K562 (cell line): Measurements from ENCODE around the gene MDP1. TPM values are rescaled to one million over a fixed set of nuclear protein-coding genes. Genes with fewer than 3 reads are reported as not detected.

Source experiments
- ATAC-seq: fragments of 200-7000 bp; cut with Tn5 transposase; 3 replicates; pipeline ENCODE4 v1.9.1; 2020; ENCODE audit warnings: moderate library complexity
- BruUV-seq: library from RNA; stranded (reverse); fragments of 400-500 nt; replicated peaks from 2 replicates; lab custom pipeline; 2021; lab: Mats Ljungman, UMichigan
- CTCF ChIA-PET: fragments of 300-600 bp; formaldehyde crosslinking; extraction: SDS; loops from one replicate; lab custom pipeline; 2021; ENCODE audit warnings: low intra/inter-chr PET ratio; lab: Yijun Ruan, JAX
- POLR2A ChIA-PET: fragments of 300-600, 350-650 bp; sonication (Branson Sonifier 250); formaldehyde crosslinking; extraction: SDS; loops from one replicate; lab custom pipeline; 2021; ENCODE audit warnings: antibody characterized with exemption, inconsistent platforms; lab: Yijun Ruan, JAX
- DNase-seq, 4 experiments: peaks; one replicate each; pipeline versions ENCODE4 v3.0.0 to v3.0.0-alpha.2; 2011 to 2018; ENCODE audit warnings: low spot score in 3 of 4, mixed read lengths in 3 of 4; ENCODE audit errors: extremely low read depth in 1 of 4
- FAIRE-seq: peaks from 2 replicates; lab custom pipeline; 2011; peaks lifted over from hg19 to GRCh38; lab: Jason Lieb, UNC
- H2AFZ ChIP-seq: 2 replicates; pipeline ENCODE4 v1.6.0; 2011; ENCODE audit warnings: low read depth, low read length, control low read depth, inconsistent platforms
- H3K27ac ChIP-seq: fragments of 200-600 bp; 3 replicates; pipeline ENCODE4 v1.8.0; 2011; ENCODE audit warnings: low read depth, mild to moderate bottlenecking, control low read depth, inconsistent platforms, low read length, moderate library complexity, mixed read lengths; ENCODE audit errors: extremely low read depth
- H3K27me3 ChIP-seq, 2 experiments: fragments of 300-600 bp in 1 of 2; 2 replicates in 1 of 2; 3 replicates in 1 of 2; pipeline versions ENCODE4 v1.6.0 to v1.8.0; 2011; ENCODE audit warnings: inconsistent platforms in 2 of 2, low read length in 2 of 2, mild to moderate bottlenecking in 1 of 2, mixed read lengths in 1 of 2, moderate library complexity in 1 of 2; ENCODE audit not compliant: control insufficient read depth in 2 of 2, insufficient read depth in 2 of 2
- H3K36me3 ChIP-seq: fragments of 300-600 bp; 3 replicates; pipeline ENCODE4 v1.8.0; 2011; ENCODE audit warnings: mild to moderate bottlenecking, low read length, inconsistent platforms; ENCODE audit not compliant: control insufficient read depth, insufficient read depth
- H3K4me1 ChIP-seq, 2 experiments: fragments of 200-600 bp in 1 of 2; replicated peaks in 1 of 2; 2 replicates in 1 of 2; 3 replicates in 1 of 2; pipeline versions ENCODE4 v1.5.1 to v1.8.0; 2011; ENCODE audit warnings: inconsistent platforms in 2 of 2, low read length in 2 of 2, mild to moderate bottlenecking in 1 of 2, mixed read lengths in 1 of 2, moderate library complexity in 1 of 2; ENCODE audit not compliant: control insufficient read depth in 2 of 2, insufficient read depth in 2 of 2
- H3K4me2 ChIP-seq: 2 replicates; pipeline ENCODE4 v1.6.1; 2011; ENCODE audit warnings: low read length, control low read depth, inconsistent platforms, mixed read lengths; ENCODE audit not compliant: insufficient read depth
- H3K4me3 ChIP-seq: fragments of 200-600 bp; sonication (generic), shearing (Covaris generic); 2 replicates; pipeline ENCODE4 v1.5.1; 2016; ENCODE audit warnings: control low read depth, inconsistent platforms
- H3K79me2 ChIP-seq: fragments of 200-600 bp; 3 replicates; pipeline ENCODE4 v1.8.0; 2011; ENCODE audit warnings: low read length, inconsistent platforms; ENCODE audit not compliant: control insufficient read depth, insufficient read depth
- H3K9ac ChIP-seq, 2 experiments: 2 replicates each; pipeline versions ENCODE4 v1.6.0 to v1.6.1; 2011; ENCODE audit warnings: low read depth in 2 of 2, low read length in 2 of 2, control low read depth in 1 of 2, inconsistent platforms in 1 of 2, mild to moderate bottlenecking in 1 of 2, mixed read lengths in 1 of 2; ENCODE audit not compliant: insufficient read depth in 1 of 2
- H3K9me1 ChIP-seq: one replicate; pipeline ENCODE4 v1.6.0; 2011; ENCODE audit warnings: inconsistent platforms, mild to moderate bottlenecking, low read length, moderate library complexity; ENCODE audit not compliant: control insufficient read depth, insufficient read depth
- H3K9me3 ChIP-seq: replicated peaks from 2 replicates; pipeline ENCODE4 v1.5.1; 2011; ENCODE audit warnings: low read depth, low read length, inconsistent platforms; ENCODE audit not compliant: control insufficient read depth, insufficient read depth
- H4K20me1 ChIP-seq: replicated peaks from 2 replicates; pipeline ENCODE4 v1.6.1; 2011; ENCODE audit warnings: low read length, inconsistent platforms, mixed read lengths; ENCODE audit not compliant: control insufficient read depth, insufficient read depth
- HDAC8 ChIP-seq: fragments of 450-650 bp; IDR thresholded peaks from 2 replicates; pipeline ENCODE4 v1.6.1; 2016; ENCODE audit warnings: mild to moderate bottlenecking, missing genetic modification characterization, moderate library complexity, missing compliant biosample characterization
- KAT8 ChIP-seq: fragments of 450-650 bp; IDR thresholded peaks from 2 replicates; pipeline ENCODE4 v1.6.1; 2016; ENCODE audit warnings: low read depth, mild to moderate bottlenecking
- MAZ ChIP-seq, 2 experiments: fragments of 450-650 bp in 1 of 2; sonication (generic) in 1 of 2; formaldehyde crosslinking; IDR thresholded peaks in 1 of 2; conservative IDR thresholded peaks in 1 of 2; 2 replicates each; pipeline versions ENCODE4 v1.4.0 to v1.5.0; 2020; ENCODE audit warnings: mild to moderate bottlenecking in 1 of 2, missing genetic modification reagents in 1 of 2
- POLR2A ChIP-seq: fragments of 450-650 bp; conservative IDR thresholded peaks from 2 replicates; pipeline ENCODE4 v1.6.1; 2016
- SMARCA4 ChIP-seq: fragments of 450-650 bp; IDR thresholded peaks from 2 replicates; pipeline ENCODE4 v1.6.1; 2016
- SMC3 ChIP-seq: conservative IDR thresholded peaks from 2 replicates; pipeline ENCODE4 v1.6.1; 2011; ENCODE audit warnings: low read depth, low read length, improper control_type of control experiment; ENCODE audit not compliant: insufficient read depth
- SOX6 ChIP-seq: fragments of 450-650 bp; IDR thresholded peaks from 2 replicates; pipeline ENCODE4 v1.6.1; 2014; ENCODE audit warnings: mild to moderate bottlenecking
- TARDBP ChIP-seq: fragments of 450-650 bp; IDR thresholded peaks from 2 replicates; pipeline ENCODE4 v1.6.1; 2016
- ZNF696 ChIP-seq: fragments of 250-450 bp; sonication (Bioruptor Pico); conservative IDR thresholded peaks from 2 replicates; pipeline ENCODE4 v1.4.0; 2020; ENCODE audit warnings: mild to moderate bottlenecking, moderate library complexity
- WGBS: fragments of 100-300 bp; shearing (Covaris generic); methylation state at CpG from one replicate; pipeline ENCODE4 v1.1.6; 2016; ENCODE audit warnings: low coverage, mixed read lengths; ENCODE audit not compliant: insufficient coverage; ENCODE audit errors: missing lambda C conversion rate; 5-methylcytosine and 5-hydroxymethylcytosine counted together
- in situ Hi-C: fragments of 300-500 bp; cut with MboI; formaldehyde crosslinking; loops from 4 replicates; pipeline ENCODE4 v1.15.0; 2018; ENCODE audit warnings: inconsistent platforms, mixed read lengths
- intact Hi-C: fragments of 100-400 bp; cut with micrococcal nuclease; formaldehyde crosslinking; loops from 2 replicates; pipeline ENCODE4 v1.14.2; 2022
- polyA plus RNA-seq, 8 experiments: library from polyadenylated mRNA; depleted of rRNA in 4 of 8; stranded (reverse) in 5 of 8; unstranded in 3 of 8; fragments of >200 nt; fragmentation: Nextera tagmentation in 2 of 8; fragmentation: Illumina TruSeq in 1 of 8; extraction: Ambion mirVana in 2 of 8; extraction: Trizol in 1 of 8; gene quantifications; 2 replicates each; pipeline versions ENCODE4 v1.2.1 to v1.2.3, GENCODE V29; 2011 to 2014; ENCODE audit warnings: inconsistent platforms in 1 of 8, missing spikeins in 1 of 8
- total RNA-seq, 7 experiments: library from RNA; depleted of rRNA in 6 of 7; stranded (reverse); fragments of >200 nt in 6 of 7; fragmentation: Illumina TruSeq in 2 of 7; extraction: Trizol in 2 of 7; gene quantifications; 2 replicates each; pipeline versions ENCODE4 v1.2.1 to v1.2.3, GENCODE V29; 2011 to 2021; ENCODE audit warnings: low replicate concordance in 1 of 7
- TF ChIP-seq, protein P1 (sequence below): IDR thresholded peaks from 3 replicates; pipeline ENCODE4 v1.6.1; 2011; ENCODE audit warnings: borderline replicate concordance, mild to moderate bottlenecking, moderate library complexity; ENCODE audit not compliant: insufficient read length; ENCODE audit errors: extremely low read depth
- TF ChIP-seq, protein P2 (sequence below): sonication (generic); formaldehyde crosslinking; IDR thresholded peaks from 2 replicates; pipeline ENCODE4 v1.8.0; 2022; ENCODE audit warnings: missing genetic modification reagents, mild to moderate bottlenecking, borderline replicate concordance

MDP1 gene
- total and polyA plus RNA-seq, 9 of the 15 experiments (the other 6 are each of a cell fraction or from before 2014, with no cell fraction given) = 2.7 to 29.6 (median 11.0) TPM

DNA sequence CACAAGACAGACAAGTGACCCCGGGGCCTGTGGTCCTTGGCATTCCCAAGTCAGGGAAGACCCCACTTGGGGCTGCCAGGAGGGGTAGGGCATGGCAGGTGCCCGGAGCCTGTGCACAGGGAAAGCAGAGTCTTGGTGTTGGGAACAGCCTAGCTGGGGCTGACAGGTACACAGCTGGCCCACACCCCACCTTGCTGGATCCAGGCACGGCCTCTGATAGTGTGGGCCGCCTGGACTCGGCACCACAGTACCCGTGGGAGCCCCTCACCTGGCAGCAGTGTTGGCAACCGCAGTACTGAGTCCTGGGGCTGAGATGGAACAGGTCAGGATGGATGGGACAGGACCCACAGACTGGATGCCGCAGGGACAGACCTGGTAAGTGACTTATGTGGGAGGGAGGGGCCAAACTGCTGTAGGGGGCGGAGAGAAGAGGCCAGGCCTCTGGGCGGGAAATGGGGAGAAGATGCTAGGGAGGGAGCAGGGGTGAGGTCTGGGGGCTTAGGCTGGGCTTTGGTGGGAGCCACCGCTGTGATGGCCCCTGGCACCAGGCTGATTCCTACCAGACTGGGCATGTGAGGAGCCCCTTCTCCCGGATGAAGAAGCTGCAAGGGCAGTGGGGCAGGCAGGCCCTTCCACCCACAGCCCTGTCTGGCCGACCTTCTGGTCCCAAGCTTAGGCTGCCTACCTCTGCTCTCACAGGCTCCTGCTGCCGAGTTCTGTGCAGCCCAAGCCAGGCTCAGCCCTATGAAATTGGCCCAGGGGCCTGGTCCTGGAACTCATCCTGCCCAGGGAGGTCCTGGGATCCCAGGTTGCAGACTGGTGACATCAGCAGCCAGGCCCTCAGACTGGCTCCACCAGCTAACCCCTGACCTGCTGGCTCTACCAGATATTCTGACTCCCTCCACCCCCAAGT lies 47.2 kb upstream of the MDP1 start, which contains the start of gene TGM1:
Gene TGM1 (minus strand): TSS at position 357 of the 913 bp plus-strand sequence. CDS start 825 bp downstream, outside the sequence.
- in situ Hi-C loops = no loop called here
- Histone ChIP-seq H3K4me3 (no peak within 1 kb of the TSS), H3K4me2 (no peak within 1 kb of the TSS), H3K4me1 (peaks cover 0 to 47% of the 10 kb centered on the region in 2 experiments; a peak in 3 of 5 replicates), H3K9ac (peak within 1 kb of the TSS in 1 of 2 experiments; percentile 58; a peak in 2 of 4 replicates), H4K20me1 (no peaks in the 10 kb centered on the region), H3K9me3 (no peaks in the 10 kb centered on the region), H2AFZ (no peak within 1 kb of the TSS), H3K27ac (no peak within 1 kb of the TSS), H3K9me1 (no peaks in the 10 kb centered on the region), H3K27me3 (no peaks in the 10 kb centered on the region), H3K36me3 (no peaks in the 10 kb centered on the region), H3K79me2 (no peaks in the 10 kb centered on the region)
- CTCF ChIA-PET = no interaction called here
- ATAC-seq (peak; percentile 76), DNase-seq (peak in 1 of 4 experiments; percentile 14), FAIRE-seq (no peak)
- intact Hi-C loops = no loop called here
- POLR2A ChIA-PET = interaction anchor here (0.7 to 1.6 kb wide), 7 partner anchors 11 to 174 kb away, joined by 3 to 5 read pairs (median 4); no protein-coding TSS in a partner anchor
- TF ChIP-seq TARDBP (no peak), SOX6 (no peak), SMC3 (no peak), POLR2A (no peak), ZNF696 (CRISPR knock-in tag) (no peak), MAZ (CRISPR knock-in tag; conservative IDR thresholded peaks at IDR 0.05 in 1 of 2, IDR thresholded peaks at IDR 0.05 in 1 of 2) (no peak), SMARCA4 (no peak), KAT8 (no peak), HDAC8 (tag) (no peak)
- TF ChIP-seq, protein P1, sequence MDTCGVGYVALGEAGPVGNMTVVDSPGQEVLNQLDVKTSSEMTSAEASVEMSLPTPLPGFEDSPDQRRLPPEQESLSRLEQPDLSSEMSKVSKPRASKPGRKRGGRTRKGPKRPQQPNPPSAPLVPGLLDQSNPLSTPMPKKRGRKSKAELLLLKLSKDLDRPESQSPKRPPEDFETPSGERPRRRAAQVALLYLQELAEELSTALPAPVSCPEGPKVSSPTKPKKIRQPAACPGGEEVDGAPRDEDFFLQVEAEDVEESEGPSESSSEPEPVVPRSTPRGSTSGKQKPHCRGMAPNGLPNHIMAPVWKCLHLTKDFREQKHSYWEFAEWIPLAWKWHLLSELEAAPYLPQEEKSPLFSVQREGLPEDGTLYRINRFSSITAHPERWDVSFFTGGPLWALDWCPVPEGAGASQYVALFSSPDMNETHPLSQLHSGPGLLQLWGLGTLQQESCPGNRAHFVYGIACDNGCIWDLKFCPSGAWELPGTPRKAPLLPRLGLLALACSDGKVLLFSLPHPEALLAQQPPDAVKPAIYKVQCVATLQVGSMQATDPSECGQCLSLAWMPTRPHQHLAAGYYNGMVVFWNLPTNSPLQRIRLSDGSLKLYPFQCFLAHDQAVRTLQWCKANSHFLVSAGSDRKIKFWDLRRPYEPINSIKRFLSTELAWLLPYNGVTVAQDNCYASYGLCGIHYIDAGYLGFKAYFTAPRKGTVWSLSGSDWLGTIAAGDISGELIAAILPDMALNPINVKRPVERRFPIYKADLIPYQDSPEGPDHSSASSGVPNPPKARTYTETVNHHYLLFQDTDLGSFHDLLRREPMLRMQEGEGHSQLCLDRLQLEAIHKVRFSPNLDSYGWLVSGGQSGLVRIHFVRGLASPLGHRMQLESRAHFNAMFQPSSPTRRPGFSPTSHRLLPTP = no peak
- TF ChIP-seq, protein P2, sequence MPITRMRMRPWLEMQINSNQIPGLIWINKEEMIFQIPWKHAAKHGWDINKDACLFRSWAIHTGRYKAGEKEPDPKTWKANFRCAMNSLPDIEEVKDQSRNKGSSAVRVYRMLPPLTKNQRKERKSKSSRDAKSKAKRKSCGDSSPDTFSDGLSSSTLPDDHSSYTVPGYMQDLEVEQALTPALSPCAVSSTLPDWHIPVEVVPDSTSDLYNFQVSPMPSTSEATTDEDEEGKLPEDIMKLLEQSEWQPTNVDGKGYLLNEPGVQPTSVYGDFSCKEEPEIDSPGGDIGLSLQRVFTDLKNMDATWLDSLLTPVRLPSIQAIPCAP (CRISPR knock-in tag) = no peak
- BruUV-seq = no TSS peak
- 64% methylated on average over 8 of the region's 14 CpGs for WGBS
